HG03575 (cell line): ENCODE data around the gene ARHGAP22.

Experiments used
- ATAC-seq: cut with Tn5 transposase; IDR thresholded peaks from one replicate; pipeline ENCODE4 v1.9.1; 2021; ENCODE audit not compliant: unreplicated experiment, insufficient number of reproducible peaks, low FRiP score; ENCODE audit errors: extremely low read depth

ARHGAP22 gene

GRCh38 chr10:48451969-48452878, 152.6 kb downstream of the ARHGAP22 start:
- ATAC-seq: no peak

GRCh38 chr10:48450741-48451466, 154.0 kb downstream of the ARHGAP22 start:
- ATAC-seq: no peak

- ATAC-seq: no peak
These were observed 154.6 kb downstream of the ARHGAP22 start for GRCh38 chr10:48450233-48450740.

- ATAC-seq: no peak
These were observed 155.2 kb downstream of the ARHGAP22 start for GRCh38 chr10:48449501-48450232.

GRCh38 chr10:48448796-48449195, 156.1 kb downstream of the ARHGAP22 start:
- ATAC-seq: no peak

- no peak for ATAC-seq
These were observed 157.3 kb downstream of the ARHGAP22 start for GRCh38 chr10:48447356-48448215.

GRCh38 chr10:48446785-48447184, 158.1 kb downstream of the ARHGAP22 start:
- no peak for ATAC-seq

- no peak for ATAC-seq
These were observed 158.9 kb downstream of the ARHGAP22 start for GRCh38 chr10:48445932-48446331.

GRCh38 chr10:48444861-48445841, 159.7 kb downstream of the ARHGAP22 start:
- no peak for ATAC-seq

- ATAC-seq: no peak
These were observed 160.6 kb downstream of the ARHGAP22 start for GRCh38 chr10:48444266-48444665.

- no peak for ATAC-seq
These were observed 162.1 kb downstream of the ARHGAP22 start for GRCh38 chr10:48442809-48443177.

GRCh38 chr10:48442090-48442808, 162.6 kb downstream of the ARHGAP22 start:
- no peak for ATAC-seq

GRCh38 chr10:48440771-48441170, 164.1 kb downstream of the ARHGAP22 start:
- no peak for ATAC-seq

- no peak for ATAC-seq
These were observed 165.3 kb downstream of the ARHGAP22 start for GRCh38 chr10:48439581-48440041.

- ATAC-seq: no peak
These were observed 165.8 kb downstream of the ARHGAP22 start for GRCh38 chr10:48439031-48439430.

GRCh38 chr10:48437546-48437945, 167.3 kb downstream of the ARHGAP22 start:
- no peak for ATAC-seq

GRCh38 chr10:48431871-48432270, 173.0 kb downstream of the ARHGAP22 start:
- no peak for ATAC-seq
